ENCODE results near the gene GEMIN5. TPM values are rescaled to one million over a fixed set of nuclear protein-coding genes. Genes with fewer than 3 reads are reported as not detected.

The GEMIN5 gene
- total and polyA plus RNA-seq, 2 experiments from 2014 or later: 18.3 to 46.7 TPM

DNA sequence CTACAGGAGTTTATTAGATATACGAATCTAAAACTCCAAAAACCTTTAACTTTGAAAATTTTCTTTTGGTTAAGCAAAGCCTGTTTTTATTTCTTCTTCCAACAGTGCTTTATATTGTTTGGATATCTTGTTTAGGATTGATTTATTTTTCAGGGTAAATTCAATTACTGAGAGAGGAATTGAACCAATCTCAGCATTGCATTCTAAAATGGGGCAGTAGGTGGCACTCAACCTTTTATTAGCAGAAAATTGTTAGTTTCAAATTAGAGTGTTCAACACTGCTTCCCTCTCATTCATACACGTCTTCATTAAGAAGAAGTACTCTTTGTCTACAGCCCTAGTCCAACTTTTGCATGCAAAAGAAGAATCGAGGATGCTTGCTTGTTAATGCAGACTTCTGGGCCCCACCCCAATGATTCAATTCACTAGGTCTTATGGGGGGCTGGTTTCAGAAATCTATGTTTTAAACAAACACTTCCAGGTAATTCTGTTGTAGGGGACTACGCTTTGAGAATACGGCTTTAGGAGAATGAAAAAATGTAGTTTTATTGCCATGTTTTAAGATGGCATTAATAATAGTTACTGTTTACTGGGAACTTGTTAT, 29.5 kb upstream of the GEMIN5 start:
- H3K4me3 Mint-ChIP-seq: no peak overlapping the region
- DNase-seq (ENCODE audit: low spot score): peak; percentile 46

DNA sequence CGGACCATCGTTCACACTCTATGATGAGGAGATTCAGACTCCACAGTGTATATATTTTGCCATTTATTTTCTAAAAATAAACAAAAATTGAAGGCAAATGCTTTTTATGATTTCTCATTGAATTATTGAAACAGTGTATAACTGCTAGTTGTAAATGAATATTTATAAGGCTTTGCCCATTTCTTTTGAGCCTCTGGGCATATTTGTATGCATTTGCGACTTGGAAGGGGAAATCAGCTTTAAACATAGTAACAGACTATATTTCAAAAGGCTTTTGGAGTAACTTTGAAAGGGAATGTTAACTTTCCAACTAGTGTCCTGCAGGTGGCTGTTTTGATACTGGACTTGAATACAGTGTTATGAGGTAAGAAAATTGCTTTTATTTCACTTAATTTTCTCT, 28.9 kb upstream of the GEMIN5 start:
- Histone ChIP-seq H2AFZ (no peak overlapping the region), H3K79me2 (replicated peaks; ENCODE audit: insufficient read depth) (no peaks in the 10 kb centered on the region; the same call in 1 of the 2 replicates), H3F3A (replicated peaks; ENCODE audit: low read depth) (no peaks in the 10 kb centered on the region), H3K9me2 (ENCODE audit: insufficient read depth) (no peaks in the 10 kb centered on the region), H3K4me2 (no peak overlapping the region), H3K4me1 (ENCODE audit: insufficient read depth) (no peaks in the 10 kb centered on the region), H4K20me1 (replicated peaks; ENCODE audit: insufficient read depth) (no peaks in the 10 kb centered on the region), H3K27ac (ENCODE audit: low read depth) (no peak overlapping the region), H3K27me3 (ENCODE audit: insufficient read depth) (no peaks in the 10 kb centered on the region), H3K36me3 (ENCODE audit: insufficient read depth) (no peaks in the 10 kb centered on the region), H3K4me3 (no peak overlapping the region)
- Mint-ChIP-seq H3K27me3 (ENCODE audit: insufficient read depth, low read depth, poor library complexity) (peaks cover 2% of the 10 kb centered on the region), H3K4me1 (no peaks in the 10 kb centered on the region), H3K36me3 (ENCODE audit: low read depth) (no peaks in the 10 kb centered on the region), H3K4me3 (no peak overlapping the region), H3K9me3 (no peaks in the 10 kb centered on the region), H3K27ac (no peak overlapping the region)
- ATAC-seq (no peak), DNase-seq (ENCODE audit: low spot score) (no peak)
- TF ChIP-seq EZH2 (IDR thresholded peaks at IDR 0.05; ENCODE audit: low read depth, unreplicated experiment) (no peak), EZH2phosphoT487 (IDR thresholded peaks at IDR 0.05; ENCODE audit: unreplicated experiment) (no peak), POLR2AphosphoS5 (IDR thresholded peaks at IDR 0.05; ENCODE audit: low read depth) (no peak), CREB1 (CRISPR knock-in tag; IDR thresholded peaks at IDR 0.05; ENCODE audit: low read depth) (no peak)
- TF ChIP-seq, protein P1, sequence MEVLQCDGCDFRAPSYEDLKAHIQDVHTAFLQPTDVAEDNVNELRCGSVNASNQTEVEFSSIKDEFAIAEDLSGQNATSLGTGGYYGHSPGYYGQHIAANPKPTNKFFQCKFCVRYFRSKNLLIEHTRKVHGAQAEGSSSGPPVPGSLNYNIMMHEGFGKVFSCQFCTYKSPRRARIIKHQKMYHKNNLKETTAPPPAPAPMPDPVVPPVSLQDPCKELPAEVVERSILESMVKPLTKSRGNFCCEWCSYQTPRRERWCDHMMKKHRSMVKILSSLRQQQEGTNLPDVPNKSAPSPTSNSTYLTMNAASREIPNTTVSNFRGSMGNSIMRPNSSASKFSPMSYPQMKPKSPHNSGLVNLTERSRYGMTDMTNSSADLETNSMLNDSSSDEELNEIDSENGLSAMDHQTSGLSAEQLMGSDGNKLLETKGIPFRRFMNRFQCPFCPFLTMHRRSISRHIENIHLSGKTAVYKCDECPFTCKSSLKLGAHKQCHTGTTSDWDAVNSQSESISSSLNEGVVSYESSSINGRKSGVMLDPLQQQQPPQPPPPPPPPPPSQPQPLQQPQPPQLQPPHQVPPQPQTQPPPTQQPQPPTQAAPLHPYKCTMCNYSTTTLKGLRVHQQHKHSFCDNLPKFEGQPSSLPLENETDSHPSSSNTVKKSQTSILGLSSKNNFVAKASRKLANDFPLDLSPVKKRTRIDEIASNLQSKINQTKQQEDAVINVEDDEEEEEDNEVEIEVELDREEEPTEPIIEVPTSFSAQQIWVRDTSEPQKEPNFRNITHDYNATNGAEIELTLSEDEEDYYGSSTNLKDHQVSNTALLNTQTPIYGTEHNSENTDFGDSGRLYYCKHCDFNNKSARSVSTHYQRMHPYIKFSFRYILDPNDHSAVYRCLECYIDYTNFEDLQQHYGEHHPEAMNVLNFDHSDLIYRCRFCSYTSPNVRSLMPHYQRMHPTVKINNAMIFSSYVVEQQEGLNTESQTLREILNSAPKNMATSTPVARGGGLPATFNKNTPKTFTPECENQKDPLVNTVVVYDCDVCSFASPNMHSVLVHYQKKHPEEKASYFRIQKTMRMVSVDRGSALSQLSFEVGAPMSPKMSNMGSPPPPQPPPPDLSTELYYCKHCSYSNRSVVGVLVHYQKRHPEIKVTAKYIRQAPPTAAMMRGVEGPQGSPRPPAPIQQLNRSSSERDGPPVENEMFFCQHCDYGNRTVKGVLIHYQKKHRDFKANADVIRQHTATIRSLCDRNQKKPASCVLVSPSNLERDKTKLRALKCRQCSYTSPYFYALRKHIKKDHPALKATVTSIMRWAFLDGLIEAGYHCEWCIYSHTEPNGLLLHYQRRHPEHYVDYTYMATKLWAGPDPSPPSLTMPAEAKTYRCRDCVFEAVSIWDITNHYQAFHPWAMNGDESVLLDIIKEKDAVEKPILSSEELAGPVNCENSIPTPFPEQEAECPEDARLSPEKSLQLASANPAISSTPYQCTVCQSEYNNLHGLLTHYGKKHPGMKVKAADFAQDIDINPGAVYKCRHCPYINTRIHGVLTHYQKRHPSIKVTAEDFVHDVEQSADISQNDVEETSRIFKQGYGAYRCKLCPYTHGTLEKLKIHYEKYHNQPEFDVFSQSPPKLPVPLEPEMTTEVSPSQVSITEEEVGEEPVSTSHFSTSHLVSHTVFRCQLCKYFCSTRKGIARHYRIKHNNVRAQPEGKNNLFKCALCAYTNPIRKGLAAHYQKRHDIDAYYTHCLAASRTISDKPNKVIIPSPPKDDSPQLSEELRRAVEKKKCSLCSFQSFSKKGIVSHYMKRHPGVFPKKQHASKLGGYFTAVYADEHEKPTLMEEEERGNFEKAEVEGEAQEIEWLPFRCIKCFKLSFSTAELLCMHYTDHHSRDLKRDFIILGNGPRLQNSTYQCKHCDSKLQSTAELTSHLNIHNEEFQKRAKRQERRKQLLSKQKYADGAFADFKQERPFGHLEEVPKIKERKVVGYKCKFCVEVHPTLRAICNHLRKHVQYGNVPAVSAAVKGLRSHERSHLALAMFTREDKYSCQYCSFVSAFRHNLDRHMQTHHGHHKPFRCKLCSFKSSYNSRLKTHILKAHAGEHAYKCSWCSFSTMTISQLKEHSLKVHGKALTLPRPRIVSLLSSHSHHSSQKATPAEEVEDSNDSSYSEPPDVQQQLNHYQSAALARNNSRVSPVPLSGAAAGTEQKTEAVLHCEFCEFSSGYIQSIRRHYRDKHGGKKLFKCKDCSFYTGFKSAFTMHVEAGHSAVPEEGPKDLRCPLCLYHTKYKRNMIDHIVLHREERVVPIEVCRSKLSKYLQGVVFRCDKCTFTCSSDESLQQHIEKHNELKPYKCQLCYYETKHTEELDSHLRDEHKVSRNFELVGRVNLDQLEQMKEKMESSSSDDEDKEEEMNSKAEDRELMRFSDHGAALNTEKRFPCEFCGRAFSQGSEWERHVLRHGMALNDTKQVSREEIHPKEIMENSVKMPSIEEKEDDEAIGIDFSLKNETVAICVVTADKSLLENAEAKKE (CRISPR knock-in tag; IDR thresholded peaks at IDR 0.05): no peak
- TF ChIP-seq, protein P2, sequence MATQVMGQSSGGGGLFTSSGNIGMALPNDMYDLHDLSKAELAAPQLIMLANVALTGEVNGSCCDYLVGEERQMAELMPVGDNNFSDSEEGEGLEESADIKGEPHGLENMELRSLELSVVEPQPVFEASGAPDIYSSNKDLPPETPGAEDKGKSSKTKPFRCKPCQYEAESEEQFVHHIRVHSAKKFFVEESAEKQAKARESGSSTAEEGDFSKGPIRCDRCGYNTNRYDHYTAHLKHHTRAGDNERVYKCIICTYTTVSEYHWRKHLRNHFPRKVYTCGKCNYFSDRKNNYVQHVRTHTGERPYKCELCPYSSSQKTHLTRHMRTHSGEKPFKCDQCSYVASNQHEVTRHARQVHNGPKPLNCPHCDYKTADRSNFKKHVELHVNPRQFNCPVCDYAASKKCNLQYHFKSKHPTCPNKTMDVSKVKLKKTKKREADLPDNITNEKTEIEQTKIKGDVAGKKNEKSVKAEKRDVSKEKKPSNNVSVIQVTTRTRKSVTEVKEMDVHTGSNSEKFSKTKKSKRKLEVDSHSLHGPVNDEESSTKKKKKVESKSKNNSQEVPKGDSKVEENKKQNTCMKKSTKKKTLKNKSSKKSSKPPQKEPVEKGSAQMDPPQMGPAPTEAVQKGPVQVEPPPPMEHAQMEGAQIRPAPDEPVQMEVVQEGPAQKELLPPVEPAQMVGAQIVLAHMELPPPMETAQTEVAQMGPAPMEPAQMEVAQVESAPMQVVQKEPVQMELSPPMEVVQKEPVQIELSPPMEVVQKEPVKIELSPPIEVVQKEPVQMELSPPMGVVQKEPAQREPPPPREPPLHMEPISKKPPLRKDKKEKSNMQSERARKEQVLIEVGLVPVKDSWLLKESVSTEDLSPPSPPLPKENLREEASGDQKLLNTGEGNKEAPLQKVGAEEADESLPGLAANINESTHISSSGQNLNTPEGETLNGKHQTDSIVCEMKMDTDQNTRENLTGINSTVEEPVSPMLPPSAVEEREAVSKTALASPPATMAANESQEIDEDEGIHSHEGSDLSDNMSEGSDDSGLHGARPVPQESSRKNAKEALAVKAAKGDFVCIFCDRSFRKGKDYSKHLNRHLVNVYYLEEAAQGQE (IDR thresholded peaks at IDR 0.05; ENCODE audit: unreplicated experiment): no peak

More for the DNA sequence above, 29.5 kb upstream of the GEMIN5 start:
- Mint-ChIP-seq H3K27ac (no peak overlapping the region), H3K9me3 (no peaks in the 10 kb centered on the region), H3K4me1 (no peaks in the 10 kb centered on the region), H3K27me3 (ENCODE audit: insufficient read depth, low read depth, poor library complexity) (peaks cover 2% of the 10 kb centered on the region), H3K36me3 (ENCODE audit: low read depth) (no peaks in the 10 kb centered on the region)
- Histone ChIP-seq H3K9me2 (ENCODE audit: insufficient read depth) (no peaks in the 10 kb centered on the region), H3K4me1 (ENCODE audit: insufficient read depth) (no peaks in the 10 kb centered on the region), H4K20me1 (replicated peaks; ENCODE audit: insufficient read depth) (no peaks in the 10 kb centered on the region), H3K4me3 (no peak overlapping the region), H3K79me2 (replicated peaks; ENCODE audit: insufficient read depth) (no peaks in the 10 kb centered on the region; the same call in 1 of the 2 replicates), H3F3A (replicated peaks; ENCODE audit: low read depth) (no peaks in the 10 kb centered on the region), H3K27me3 (ENCODE audit: insufficient read depth) (no peaks in the 10 kb centered on the region), H3K36me3 (ENCODE audit: insufficient read depth) (no peaks in the 10 kb centered on the region), H3K27ac (ENCODE audit: low read depth) (no peak overlapping the region), H2AFZ (no peak overlapping the region), H3K4me2 (no peak overlapping the region)
- no peak for ATAC-seq
- TF ChIP-seq, protein P3, sequence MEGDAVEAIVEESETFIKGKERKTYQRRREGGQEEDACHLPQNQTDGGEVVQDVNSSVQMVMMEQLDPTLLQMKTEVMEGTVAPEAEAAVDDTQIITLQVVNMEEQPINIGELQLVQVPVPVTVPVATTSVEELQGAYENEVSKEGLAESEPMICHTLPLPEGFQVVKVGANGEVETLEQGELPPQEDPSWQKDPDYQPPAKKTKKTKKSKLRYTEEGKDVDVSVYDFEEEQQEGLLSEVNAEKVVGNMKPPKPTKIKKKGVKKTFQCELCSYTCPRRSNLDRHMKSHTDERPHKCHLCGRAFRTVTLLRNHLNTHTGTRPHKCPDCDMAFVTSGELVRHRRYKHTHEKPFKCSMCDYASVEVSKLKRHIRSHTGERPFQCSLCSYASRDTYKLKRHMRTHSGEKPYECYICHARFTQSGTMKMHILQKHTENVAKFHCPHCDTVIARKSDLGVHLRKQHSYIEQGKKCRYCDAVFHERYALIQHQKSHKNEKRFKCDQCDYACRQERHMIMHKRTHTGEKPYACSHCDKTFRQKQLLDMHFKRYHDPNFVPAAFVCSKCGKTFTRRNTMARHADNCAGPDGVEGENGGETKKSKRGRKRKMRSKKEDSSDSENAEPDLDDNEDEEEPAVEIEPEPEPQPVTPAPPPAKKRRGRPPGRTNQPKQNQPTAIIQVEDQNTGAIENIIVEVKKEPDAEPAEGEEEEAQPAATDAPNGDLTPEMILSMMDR (conservative IDR thresholded peaks at IDR 0.05; ENCODE audit: low read depth in 2 of 2): peak; percentile 51 to 61
- TF ChIP-seq ZNF114 (CRISPR knock-in tag; IDR thresholded peaks at IDR 0.05): no peak
- TF ChIP-seq POLR2AphosphoS5 (IDR thresholded peaks at IDR 0.05; ENCODE audit: low read depth): no peak

Data from GM23338 (cell line).